Panc1 (cell line): ENCODE measurements around the gene PRRT3. TPM values are rescaled to one million over a fixed set of nuclear protein-coding genes. Genes with fewer than 3 reads are reported as not detected.

Source experiments
- ATAC-seq: fragments of 200-7000 bp; cut with Tn5 transposase; 2 replicates; pipeline ENCODE4 v1.9.1; 2020; ENCODE audit warnings: mild to moderate bottlenecking, moderate library complexity
- BruUV-seq: library from RNA; stranded (reverse); fragments of 400-500 nt; replicated peaks from 2 replicates; lab custom pipeline; 2021; lab: Mats Ljungman, UMichigan
- CTCF ChIA-PET: fragments of 300-600 bp; sonication (Branson Sonifier 250); formaldehyde crosslinking; loops from one replicate; lab custom pipeline; 2022; ENCODE audit warnings: antibody characterized with exemption; lab: Charles Lee
- POLR2A ChIA-PET: fragments of 300-600 bp; sonication (Branson Sonifier 250); formaldehyde crosslinking; loops from one replicate; lab custom pipeline; 2022; ENCODE audit warnings: antibody characterized with exemption; lab: Charles Lee
- DNase-seq: peaks from one replicate; pipeline ENCODE4 v3.0.0-alpha.2; 2010; ENCODE audit warnings: low read depth, low spot score
- H3K27ac ChIP-seq: 2 replicates; pipeline ENCODE4 v1.5.1; 2011; ENCODE audit warnings: mild to moderate bottlenecking, low read length, inconsistent platforms
- H3K27me3 ChIP-seq: fragments of 200-500 bp; sonication (Bioruptor generic); 2 replicates; pipeline ENCODE4 v1.6.0; 2014; ENCODE audit warnings: low read length, inconsistent platforms; ENCODE audit not compliant: control insufficient read depth, insufficient read depth
- H3K36me3 ChIP-seq: fragments of 200-500 bp; sonication (Bioruptor generic); 2 replicates; pipeline ENCODE4 v1.5.1; 2014; ENCODE audit warnings: inconsistent platforms, mild to moderate bottlenecking, low read length, moderate library complexity; ENCODE audit not compliant: control insufficient read depth, insufficient read depth
- H3K4me1 ChIP-seq: 2 replicates; pipeline ENCODE4 v1.5.1; 2011; ENCODE audit warnings: inconsistent platforms, mild to moderate bottlenecking, low read length, moderate library complexity; ENCODE audit not compliant: control insufficient read depth, insufficient read depth
- H3K4me3 ChIP-seq, 2 experiments: 2 replicates each; pipeline ENCODE4 v1.5.1; 2011 to 2012; ENCODE audit warnings: low read depth in 2 of 2, low read length in 2 of 2, mild to moderate bottlenecking in 2 of 2, inconsistent platforms in 1 of 2, moderate library complexity in 1 of 2
- H3K9me3 ChIP-seq: fragments of 200-500 bp; sonication (Bioruptor generic); 2 replicates; pipeline ENCODE4 v1.5.1; 2014; ENCODE audit warnings: low read depth, mild to moderate bottlenecking, inconsistent platforms, low read length, moderate library complexity; ENCODE audit not compliant: control insufficient read depth, insufficient read depth
- POLR2AphosphoS5 ChIP-seq: IDR thresholded peaks from 2 replicates; pipeline ENCODE4 v1.6.1; 2012; ENCODE audit warnings: mild to moderate bottlenecking, low read depth, low read length, moderate library complexity
- SIN3A ChIP-seq: IDR thresholded peaks from 2 replicates; pipeline ENCODE4 v1.6.1; 2012; ENCODE audit warnings: low read depth, mild to moderate bottlenecking, low read length, moderate library complexity, borderline replicate concordance; ENCODE audit not compliant: insufficient read depth
- TCF7L2 ChIP-seq: IDR thresholded peaks from 2 replicates; pipeline ENCODE4 v1.6.1; 2011; ENCODE audit warnings: mild to moderate bottlenecking, low read depth, low read length, inconsistent platforms
- in situ Hi-C: cut with HindIII; loops from 2 replicates; pipeline ENCODE4 v1.10.0; 2016; ENCODE audit warnings: low sequenced_read_pairs, low pct_unique_long_range_greater_than_20kb
- intact Hi-C: fragments of 100-400 bp; cut with micrococcal nuclease; formaldehyde crosslinking; loops from one replicate; pipeline ENCODE4 v1.10.0; 2022; ENCODE audit not compliant: unreplicated experiment
- total RNA-seq: library from RNA; stranded (reverse); gene quantifications from one replicate; pipeline ENCODE4 v1.2.1, GENCODE V29; 2021; ENCODE audit not compliant: unreplicated experiment
- TF ChIP-seq, protein P1 (sequence below), 2 experiments: IDR thresholded peaks; 2 replicates each; pipeline ENCODE4 v1.6.1; 2011 to 2012; ENCODE audit warnings: low read depth in 2 of 2, control low read depth in 1 of 2, low read length in 1 of 2, mild to moderate bottlenecking in 1 of 2, moderate library complexity in 1 of 2; ENCODE audit not compliant: insufficient read depth in 1 of 2
- TF ChIP-seq, protein P2 (sequence below): fragments of 450-650 bp; IDR thresholded peaks from 2 replicates; pipeline ENCODE4 v1.5.1; 2017; ENCODE audit warnings: mild to moderate bottlenecking

The PRRT3 gene
- total RNA-seq, 1 experiment from 2014 or later = 1.1 TPM

DNA sequence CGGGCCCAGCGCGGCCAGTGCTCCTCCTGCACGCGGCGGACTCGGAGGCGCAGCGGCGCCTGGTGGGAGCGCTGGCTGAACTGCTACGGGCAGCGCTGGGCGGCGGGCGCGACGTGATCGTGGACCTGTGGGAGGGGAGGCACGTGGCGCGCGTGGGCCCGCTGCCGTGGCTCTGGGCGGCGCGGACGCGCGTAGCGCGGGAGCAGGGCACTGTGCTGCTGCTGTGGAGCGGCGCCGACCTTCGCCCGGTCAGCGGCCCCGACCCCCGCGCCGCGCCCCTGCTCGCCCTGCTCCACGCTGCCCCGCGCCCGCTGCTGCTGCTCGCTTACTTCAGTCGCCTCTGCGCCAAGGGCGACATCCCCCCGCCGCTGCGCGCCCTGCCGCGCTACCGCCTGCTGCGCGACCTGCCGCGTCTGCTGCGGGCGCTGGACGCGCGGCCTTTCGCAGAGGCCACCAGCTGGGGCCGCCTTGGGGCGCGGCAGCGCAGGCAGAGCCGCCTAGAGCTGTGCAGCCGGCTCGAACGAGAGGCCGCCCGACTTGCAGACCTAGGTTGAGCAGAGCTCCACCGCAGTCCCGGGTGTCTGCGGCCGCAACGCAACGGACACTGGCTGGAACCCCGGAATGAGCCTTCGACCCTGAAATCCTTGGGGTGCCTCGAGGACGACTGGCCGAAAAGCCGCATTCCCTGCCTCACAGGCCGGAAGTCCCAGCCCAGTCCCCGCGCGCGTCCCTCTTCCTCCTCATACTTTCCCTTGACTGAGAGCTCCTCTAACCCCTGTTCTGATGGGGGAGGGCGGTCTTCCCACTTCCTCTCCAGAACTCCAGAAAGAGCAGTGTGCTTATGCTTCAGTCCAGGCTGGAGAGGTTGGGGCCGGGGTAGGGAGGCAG is 36.7 kb downstream of the PRRT3 start:
- TF ChIP-seq, protein P1, sequence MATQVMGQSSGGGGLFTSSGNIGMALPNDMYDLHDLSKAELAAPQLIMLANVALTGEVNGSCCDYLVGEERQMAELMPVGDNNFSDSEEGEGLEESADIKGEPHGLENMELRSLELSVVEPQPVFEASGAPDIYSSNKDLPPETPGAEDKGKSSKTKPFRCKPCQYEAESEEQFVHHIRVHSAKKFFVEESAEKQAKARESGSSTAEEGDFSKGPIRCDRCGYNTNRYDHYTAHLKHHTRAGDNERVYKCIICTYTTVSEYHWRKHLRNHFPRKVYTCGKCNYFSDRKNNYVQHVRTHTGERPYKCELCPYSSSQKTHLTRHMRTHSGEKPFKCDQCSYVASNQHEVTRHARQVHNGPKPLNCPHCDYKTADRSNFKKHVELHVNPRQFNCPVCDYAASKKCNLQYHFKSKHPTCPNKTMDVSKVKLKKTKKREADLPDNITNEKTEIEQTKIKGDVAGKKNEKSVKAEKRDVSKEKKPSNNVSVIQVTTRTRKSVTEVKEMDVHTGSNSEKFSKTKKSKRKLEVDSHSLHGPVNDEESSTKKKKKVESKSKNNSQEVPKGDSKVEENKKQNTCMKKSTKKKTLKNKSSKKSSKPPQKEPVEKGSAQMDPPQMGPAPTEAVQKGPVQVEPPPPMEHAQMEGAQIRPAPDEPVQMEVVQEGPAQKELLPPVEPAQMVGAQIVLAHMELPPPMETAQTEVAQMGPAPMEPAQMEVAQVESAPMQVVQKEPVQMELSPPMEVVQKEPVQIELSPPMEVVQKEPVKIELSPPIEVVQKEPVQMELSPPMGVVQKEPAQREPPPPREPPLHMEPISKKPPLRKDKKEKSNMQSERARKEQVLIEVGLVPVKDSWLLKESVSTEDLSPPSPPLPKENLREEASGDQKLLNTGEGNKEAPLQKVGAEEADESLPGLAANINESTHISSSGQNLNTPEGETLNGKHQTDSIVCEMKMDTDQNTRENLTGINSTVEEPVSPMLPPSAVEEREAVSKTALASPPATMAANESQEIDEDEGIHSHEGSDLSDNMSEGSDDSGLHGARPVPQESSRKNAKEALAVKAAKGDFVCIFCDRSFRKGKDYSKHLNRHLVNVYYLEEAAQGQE (IDR thresholded peaks at IDR 0.05; ENCODE audit: insufficient read depth in 1 of 2, low read depth in 2 of 2, low read length in 1 of 2) = no peak
- TF ChIP-seq POLR2AphosphoS5 (no peak), TCF7L2 (no peak), SIN3A (no peak)
- TF ChIP-seq, protein P2, sequence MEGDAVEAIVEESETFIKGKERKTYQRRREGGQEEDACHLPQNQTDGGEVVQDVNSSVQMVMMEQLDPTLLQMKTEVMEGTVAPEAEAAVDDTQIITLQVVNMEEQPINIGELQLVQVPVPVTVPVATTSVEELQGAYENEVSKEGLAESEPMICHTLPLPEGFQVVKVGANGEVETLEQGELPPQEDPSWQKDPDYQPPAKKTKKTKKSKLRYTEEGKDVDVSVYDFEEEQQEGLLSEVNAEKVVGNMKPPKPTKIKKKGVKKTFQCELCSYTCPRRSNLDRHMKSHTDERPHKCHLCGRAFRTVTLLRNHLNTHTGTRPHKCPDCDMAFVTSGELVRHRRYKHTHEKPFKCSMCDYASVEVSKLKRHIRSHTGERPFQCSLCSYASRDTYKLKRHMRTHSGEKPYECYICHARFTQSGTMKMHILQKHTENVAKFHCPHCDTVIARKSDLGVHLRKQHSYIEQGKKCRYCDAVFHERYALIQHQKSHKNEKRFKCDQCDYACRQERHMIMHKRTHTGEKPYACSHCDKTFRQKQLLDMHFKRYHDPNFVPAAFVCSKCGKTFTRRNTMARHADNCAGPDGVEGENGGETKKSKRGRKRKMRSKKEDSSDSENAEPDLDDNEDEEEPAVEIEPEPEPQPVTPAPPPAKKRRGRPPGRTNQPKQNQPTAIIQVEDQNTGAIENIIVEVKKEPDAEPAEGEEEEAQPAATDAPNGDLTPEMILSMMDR = no peak; the same call in 1 of the 2 replicates
- Histone ChIP-seq H3K36me3 (no peaks in the 10 kb centered on the region), H3K4me3 (peak overlapping the region; percentile 43 to 50), H3K4me1 (peaks cover 25% of the 10 kb centered on the region), H3K27ac (peak overlapping the region; percentile 85), H3K27me3 (no peaks in the 10 kb centered on the region), H3K9me3 (no peaks in the 10 kb centered on the region)
- POLR2A ChIA-PET = no interaction called here
- CTCF ChIA-PET = interaction anchor here (0.6 kb wide), 2 partner anchors 15 to 32 kb away, joined by 5 to 11 read pairs; no protein-coding TSS in a partner anchor
- intact Hi-C loops (no loop called here), in situ Hi-C loops (no loop called here)
- BruUV-seq = no TSS peak
- DNase-seq = no peak
- peak; percentile 74 for ATAC-seq

DNA sequence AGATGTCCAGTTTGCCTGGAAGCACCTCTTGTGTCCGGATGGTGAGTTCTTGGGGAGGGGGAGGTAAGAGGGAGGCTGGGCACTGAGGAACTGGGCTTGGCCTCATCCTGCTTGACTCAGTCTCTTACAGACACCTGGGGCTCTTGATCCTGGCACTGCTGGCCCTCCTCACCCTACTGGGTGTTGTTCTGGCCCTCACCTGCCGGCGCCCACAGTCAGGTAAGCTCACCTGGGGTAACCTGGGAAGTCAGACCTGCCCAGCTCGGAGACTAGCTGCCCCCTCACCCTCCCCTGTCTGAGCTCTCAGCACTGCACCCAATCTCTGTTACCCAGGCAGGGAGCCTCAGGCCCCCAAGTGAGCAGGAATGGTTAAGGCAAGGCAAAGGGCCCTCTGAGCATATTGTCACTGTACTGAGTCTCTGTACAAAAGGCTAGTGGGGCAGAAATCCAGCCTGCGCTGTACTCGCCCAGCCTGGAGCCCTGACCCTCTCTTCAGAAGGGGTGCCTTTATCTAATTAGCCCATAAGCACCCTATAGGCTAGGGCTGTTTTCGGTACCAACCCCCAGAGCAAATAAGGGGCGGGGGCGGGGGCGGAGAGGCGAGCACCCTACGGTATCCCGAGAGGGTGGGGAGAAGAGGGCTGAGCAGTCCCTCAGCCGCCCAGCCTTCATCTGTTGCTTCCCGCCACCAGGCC is 37.5 kb downstream of the PRRT3 start:
- peaks cover 25% of the 10 kb centered on the region for H3K4me1 ChIP-seq
- no TSS peak for BruUV-seq
- in situ Hi-C loops = no loop called here

More for the DNA sequence above, 37.5 kb downstream of the PRRT3 start:
- H3K27ac ChIP-seq = peak overlapping the region; percentile 54; the same call in 1 of the 2 replicates
- TF ChIP-seq, protein P1 (IDR thresholded peaks at IDR 0.05; ENCODE audit: insufficient read depth in 1 of 2, low read depth in 2 of 2, low read length in 1 of 2) = no peak
- TF ChIP-seq, protein P2 = no peak
- TF ChIP-seq TCF7L2 (no peak), POLR2AphosphoS5 (no peak), SIN3A (no peak)
- POLR2A ChIA-PET = interaction anchor here (0.6 kb wide), 1 partner anchor 24 kb away, joined by 7 read pairs; no protein-coding TSS in a partner anchor
- intact Hi-C loops = no loop called here
- no peaks in the 10 kb centered on the region for H3K27me3 ChIP-seq
- H3K4me3 ChIP-seq = peak overlapping the region; percentile 43 to 50
- peak; percentile 20; the same call in 1 of the 2 replicates for ATAC-seq
- H3K9me3 ChIP-seq = no peaks in the 10 kb centered on the region
- H3K36me3 ChIP-seq = no peaks in the 10 kb centered on the region
- DNase-seq = no peak
- CTCF ChIA-PET = no interaction called here
